GM21737 (cell line): ENCODE data around the gene FUT8.

Experiments used
- ATAC-seq: cut with Tn5 transposase; IDR thresholded peaks from one replicate; pipeline ENCODE4 v1.9.1; 2021; ENCODE audit warnings: mild to moderate bottlenecking, moderate library complexity; ENCODE audit not compliant: unreplicated experiment

Gene FUT8

DNA sequence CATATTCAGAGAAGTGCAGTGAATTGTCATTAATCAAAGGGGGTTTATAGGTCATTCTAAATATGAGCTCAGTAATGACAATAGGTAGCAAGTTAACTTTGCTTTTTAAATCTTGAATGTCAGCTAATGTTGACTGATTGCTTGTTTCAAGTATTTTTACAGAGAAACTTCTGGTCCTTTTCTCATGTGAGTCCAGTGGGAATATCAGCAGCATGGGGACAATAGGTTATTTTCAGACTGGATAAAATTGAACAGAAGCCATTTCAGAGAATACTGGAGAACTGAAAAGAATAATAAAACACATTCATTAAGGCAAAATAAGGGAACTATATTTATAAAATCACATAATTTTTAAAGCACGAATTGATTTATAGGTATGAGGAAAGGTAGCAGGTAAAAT lies 78.7 kb downstream of the FUT8 start:
- ATAC-seq: no peak

DNA sequence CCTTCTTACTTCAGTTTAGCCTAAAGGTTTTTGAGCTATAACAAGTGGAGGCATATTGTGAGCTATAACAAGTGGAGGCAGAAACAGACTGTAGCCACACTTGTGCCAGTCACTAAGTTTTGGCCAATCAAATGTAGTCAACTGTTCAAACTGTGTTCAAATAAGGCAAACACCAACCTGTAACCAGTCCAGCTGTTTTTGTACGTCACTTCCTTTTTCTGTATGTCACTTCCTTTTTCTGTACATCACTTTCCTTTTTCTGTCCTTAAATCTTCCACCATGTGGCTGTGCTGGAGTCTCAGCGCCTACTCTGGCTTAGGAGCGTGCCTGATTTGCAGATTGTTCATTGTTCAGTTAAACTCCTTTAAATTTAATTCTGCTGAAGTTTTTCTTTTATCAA lies 79.7 kb downstream of the FUT8 start:
- ATAC-seq: no peak

DNA sequence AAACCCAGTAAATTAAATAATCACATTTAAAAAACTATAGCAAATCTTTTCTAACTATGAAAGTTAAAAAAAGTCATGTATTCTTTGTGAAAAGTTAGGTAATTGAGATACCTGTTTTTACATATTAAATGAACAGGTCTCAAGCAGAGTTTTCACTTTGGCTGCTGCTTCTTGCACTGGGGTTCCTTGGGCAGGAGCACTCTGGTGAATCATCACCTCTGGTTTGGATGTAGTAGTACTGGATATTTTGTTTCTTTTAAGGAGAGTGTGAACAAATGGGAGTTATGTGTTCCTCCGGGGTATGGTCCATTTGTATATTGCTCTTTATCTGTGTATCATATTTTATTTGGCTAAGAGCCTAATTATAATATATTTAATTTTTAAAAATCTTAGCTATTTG lies 82.7 kb downstream of the FUT8 start:
- no peak for ATAC-seq

DNA sequence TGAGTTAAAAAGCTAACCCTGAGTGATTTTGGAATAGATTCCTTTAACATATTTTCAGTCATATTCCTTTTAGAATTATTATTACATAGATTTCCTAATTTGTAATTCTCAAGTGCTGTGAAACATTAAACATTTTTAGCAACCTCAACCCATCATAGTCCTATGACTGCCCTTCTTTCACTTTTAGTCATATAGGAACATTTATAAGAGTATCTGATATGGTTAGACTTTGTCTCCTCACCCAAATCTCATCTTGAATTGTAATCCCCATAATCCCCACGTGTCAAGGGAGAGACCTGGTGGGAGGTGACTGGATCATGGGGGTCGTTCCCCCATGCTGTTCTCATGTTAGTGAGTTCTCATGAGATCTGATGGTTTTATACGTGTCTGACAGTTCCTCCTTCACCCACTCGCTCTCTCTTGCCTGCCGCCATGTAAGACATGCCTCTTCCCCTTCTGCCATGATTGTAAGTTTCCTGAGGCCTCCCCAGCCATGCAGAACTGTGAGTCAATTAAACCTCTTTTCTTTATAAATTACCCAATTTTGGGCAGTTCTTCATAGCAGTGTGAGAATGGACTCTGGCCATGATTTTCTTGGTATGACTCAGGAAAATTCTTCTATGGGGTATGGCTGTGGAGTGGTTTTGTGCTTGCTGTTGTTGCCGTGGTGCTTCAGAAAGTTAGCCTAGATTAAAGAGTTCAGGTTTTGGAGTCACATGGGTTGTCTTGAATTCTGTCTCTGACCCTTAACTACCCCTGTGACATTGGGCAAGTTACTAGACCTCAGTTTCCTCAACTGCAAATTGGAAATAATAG lies 83.9 kb downstream of the FUT8 start:
- ATAC-seq: no peak

DNA sequence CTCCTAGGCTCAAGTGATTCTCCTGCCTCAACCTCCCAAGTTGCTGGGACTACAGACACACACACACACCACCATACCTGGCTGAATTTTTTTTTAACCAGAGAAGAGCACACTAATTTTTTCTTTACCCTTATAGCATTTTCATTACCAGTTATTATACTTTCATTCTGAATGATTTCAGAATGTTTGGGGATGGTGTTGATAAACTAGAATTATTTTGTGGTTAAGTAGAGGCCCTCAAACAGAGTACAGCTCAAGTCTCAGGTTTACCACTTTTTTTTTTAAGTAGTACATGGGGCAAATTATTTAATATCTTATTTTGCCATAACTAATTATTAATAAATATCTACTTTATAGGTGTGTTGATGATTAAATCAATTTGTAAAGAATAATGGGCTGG lies 86.6 kb downstream of the FUT8 start:
- no peak for ATAC-seq

DNA sequence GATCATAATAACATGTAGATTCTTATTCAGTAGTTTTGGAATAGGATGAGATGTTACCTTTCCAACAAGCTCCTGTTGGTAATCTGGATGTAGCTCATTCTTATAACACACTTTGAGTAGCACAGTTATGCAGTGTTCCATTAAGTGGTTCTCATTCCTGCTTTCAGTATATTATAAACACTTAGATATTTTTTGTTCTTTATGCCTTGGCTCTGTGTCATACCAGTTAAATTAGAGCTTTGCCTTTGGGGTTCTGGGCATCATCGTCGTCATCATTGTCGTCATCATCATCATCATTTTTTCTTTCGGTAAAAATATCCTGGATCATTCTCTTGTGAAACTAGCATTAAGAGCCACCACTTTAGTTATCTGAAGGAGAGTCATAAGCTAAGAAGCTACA lies 87.5 kb downstream of the FUT8 start:
- no peak for ATAC-seq

DNA sequence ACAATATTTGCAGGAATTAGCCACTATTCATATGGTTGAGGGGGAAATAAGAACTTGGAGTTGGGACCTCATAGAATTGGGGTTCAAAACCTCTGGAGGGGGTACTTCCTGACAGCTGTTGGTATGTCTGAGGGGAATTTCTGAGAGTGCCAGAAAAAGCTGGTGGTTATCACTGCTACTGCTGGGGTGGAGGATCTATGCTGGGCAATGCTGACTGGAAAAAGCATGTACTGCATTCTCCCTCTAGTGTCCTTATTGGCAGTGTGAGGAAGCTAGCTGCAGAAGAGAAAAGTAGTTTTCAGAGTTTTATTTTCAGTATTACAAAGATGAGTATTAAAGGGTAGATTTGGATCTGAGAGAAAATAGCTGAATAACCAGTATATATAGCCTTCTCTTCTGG lies 88.8 kb downstream of the FUT8 start:
- ATAC-seq: no peak

DNA sequence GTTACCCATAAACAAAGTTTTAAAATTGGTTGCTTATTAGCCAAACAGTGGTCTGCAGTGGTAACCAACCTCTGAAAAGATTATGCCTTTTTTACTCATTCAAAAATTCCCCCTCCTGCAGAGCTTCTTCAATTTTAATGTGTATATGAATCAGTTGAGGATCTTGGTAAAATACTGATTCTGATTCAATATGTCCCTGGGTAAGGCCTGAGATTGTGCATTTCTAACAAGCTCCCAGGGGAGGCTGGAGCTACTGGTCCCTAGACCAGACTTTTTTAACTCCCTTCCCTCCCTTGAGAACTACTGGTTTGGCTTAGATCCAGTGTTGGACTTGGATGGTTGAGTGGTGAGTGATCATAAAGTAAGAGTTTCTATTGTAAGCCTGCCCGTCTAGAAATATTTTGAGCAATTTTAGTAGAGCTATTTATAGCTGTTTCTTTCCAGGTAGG lies 90.2 kb downstream of the FUT8 start:
- ATAC-seq: no peak

DNA sequence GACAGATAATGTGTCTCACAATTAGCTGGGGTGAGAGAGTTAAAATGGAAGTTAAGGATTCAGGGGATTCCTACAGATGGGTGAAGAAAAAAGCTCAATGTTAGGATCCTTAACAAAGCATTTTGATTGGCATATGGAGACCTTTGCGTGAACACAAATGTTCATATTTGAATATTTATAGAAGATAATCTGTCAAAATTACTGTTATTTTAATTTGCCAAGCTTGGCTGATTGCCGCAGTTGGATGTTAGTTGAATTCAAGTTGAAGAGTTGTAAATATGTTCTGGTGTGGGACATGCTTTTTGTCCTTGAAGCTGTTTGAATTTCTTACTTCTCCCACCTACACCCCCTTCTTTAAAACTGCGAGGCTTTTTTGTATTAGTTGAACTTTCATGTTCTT lies 91.2 kb downstream of the FUT8 start:
- ATAC-seq: no peak

DNA sequence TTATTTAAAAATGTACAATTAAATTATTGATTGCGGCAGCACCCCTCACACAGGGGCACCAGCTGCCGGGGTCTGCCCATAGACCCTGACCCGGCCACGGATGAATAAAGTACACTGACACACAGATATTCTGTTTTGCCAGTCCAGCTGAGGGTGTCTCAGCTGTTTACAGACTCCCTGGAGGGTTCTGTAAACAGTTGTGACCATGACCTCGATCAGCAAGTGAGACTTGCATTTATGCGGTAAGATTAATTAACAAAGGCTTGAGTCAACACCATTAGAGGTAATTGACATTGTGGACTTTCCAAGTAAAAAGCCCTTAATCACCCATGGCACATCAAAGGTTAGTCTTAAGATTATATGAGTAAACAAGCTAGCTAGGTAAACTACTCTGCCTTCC lies 94.3 kb downstream of the FUT8 start:
- ATAC-seq: no peak

DNA sequence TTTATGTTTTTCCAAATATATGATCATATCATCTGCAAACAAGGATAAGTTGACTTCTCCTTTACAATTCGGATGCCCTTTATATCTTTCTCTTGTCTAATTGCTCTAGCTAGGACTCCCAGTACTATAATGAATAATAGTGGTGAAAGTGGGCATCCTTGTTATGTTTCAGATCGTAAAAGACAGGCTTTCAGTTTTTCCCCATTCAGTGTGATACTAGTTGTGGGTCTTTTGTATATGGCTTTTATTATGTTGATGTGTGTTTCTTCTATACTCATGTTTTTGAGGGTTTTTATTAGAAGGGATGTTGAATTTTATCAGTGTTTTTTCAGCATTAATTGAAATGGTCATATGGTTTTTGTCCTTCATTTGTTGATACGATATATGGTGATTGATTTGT lies 97.3 kb downstream of the FUT8 start:
- no peak for ATAC-seq

DNA sequence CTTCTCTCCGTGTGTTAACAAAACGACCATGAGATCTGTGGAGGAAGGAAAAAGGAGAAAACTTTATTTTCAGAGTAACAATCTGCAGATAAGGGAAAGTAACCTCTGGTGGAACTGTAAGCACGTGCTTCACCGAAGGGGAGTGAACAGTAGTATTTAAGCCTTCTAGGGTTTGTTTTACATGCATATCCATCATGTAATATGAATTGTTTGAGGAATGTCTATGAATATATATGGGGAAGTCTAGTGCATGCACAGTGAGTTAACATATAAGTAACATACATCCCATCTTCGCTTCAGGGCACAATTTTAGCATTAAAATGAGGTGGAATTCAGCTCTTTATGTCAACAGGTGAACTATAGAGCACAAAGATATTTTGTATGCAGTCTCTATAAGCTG lies 101.1 kb downstream of the FUT8 start:
- no peak for ATAC-seq

DNA sequence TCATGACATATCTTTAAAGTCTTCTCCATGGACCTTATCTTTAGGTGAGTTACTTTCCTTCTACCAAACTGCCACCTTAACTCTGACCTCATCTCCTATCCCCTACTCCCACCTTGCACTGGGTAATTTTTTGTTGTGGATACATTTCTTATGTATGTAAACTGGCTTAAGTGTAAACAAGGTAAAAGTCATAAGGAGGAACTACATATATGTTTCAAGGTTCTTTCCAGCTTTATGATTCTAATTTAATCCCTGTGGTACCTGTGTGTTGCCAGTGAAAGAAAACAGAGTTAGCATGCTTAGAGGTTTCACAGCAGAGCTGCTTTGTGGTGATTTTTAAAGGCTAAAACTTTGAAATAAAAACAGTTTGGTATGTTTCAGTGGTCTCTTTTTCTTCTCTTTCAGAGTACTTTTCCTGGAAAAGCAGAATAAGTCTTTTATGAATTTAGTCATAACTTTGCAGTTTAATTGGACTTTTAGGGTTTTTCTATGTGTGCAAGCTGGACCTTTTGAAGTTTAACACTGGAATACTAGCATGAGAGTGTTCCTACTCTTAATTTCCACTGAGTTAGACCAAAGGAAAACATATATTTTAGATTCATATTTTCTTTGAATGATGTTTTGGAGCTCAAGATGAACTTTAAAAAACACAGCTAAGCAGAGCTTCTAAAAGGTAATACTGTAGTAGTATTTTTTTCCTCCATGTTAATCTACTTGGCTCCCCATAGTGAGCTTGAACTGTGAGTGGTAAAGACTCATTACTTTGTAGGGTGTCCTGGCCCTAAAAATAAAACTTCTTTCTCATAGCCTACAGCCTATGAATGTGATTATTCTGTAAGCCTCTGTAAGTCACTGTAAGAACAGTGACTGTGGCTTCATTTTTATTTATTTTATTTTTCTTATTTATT lies 105.4 kb downstream of the FUT8 start:
- ATAC-seq: no peak

DNA sequence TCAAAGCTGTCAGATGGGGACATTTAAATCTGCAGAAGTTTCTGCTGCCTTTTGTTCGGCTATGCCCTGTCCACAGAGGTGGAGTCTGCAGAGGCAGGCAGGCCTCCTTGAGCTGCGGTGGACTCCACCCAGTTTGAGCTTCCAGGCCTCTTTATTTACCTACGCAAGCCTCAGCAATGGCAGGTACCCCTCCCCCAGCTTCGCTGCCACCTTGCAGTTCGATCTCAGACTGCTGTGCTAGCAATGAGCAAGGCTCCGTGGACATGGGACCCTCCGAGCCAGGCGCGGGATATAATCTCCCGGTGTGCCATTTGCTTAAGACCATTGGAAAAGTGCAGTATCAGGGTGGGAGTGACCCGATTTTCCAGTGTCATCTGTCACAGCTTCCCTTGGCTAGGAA lies 115.5 kb downstream of the FUT8 start:
- no peak for ATAC-seq

DNA sequence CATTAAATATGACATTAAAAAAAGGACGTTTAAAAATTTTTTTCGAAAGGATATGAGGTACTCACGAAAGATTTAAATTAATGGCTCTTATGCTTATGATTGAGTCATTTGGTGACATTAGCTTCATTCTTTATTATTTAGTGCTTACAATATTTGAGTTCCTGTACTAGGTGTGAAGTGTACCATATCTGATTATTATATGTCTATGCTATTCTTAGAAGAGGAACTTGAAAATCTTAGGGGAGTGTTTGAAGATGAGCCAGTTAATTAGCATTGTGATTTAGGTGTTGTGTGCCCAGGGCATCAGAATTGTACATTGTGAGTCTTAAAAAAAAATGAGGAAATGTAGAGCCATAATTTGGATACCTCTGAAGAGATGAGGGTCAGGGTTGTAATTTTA lies 118.6 kb downstream of the FUT8 start:
- no peak for ATAC-seq

DNA sequence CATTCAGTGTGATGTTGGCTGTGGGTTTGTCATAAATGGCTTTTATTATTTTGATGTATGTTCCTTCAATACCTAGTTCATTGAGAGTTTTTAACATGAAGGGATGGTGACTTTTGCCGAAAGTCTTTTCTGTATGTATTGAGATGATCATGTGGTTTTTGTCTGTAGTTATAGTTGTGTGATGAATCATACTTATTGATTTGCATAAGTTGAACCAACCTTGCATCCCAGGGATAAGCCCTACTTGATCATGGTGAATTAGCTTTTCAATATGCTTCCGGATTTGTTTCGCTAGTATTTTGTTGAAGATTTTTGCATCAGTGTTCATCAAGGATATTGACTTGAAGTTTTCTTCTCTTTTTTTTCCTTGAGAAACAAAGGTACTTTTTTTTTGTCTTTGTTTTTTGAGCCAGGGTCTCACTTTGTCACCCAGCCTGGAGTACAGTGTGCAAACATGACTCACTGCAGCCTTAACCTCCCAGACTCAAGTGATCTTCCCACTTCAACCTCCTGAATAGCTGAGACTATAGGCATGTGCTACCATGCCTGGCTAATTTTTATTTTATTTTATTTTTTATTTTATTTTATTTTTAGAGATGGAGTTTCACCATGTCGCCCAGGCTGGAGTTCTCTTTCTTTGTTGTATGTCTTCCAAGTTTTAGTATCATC lies 121.3 kb downstream of the FUT8 start:
- no peak for ATAC-seq

DNA sequence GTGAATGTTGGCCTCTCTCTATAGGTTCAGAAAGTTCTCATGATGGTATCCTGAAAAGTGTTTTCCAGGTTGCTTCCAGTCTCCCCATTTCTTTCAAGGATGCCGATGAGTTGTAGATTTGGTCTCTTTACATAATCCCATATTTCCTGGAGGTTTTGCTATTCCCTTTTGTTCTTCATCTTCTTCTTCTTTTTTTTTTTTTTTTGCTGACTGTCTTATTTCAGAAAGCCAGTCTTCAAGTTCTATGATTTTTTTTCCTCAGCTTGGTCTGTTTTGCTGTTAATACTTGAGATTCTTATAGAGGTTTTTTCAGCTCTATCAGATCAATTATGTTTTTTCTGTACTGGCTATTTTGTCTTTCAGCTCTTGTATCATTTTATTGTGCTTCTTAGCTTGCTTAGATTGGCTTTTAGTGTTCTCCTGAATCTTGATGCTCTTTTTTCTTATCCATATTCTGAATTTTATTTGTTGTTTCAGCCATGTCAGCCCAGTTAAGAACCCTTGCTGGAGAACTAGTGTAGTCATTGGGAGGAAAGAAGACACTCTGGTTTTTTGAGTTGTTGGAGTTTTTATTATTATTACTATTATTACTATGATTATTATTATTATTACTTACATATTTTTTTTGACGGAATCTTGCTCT lies 124.4 kb downstream of the FUT8 start:
- no peak for ATAC-seq

DNA sequence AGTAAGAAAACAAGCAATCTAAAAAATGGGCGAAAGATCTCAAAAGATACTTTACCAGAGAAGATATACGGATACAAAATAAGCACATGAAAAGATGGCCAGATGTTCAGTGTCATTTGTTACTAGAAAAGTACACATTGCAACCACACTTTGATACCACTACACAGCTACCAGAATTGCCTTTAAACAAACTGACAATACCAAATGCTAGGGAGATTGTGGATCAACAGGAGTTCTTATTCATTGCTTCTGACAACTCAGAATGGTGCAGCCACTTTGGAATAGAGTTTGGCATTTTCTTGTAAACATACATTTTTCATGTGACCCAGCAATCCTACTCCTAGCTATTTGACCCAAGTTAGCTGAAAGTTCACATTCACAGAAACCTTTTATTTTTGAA lies 136.3 kb downstream of the FUT8 start:
- ATAC-seq: no peak

DNA sequence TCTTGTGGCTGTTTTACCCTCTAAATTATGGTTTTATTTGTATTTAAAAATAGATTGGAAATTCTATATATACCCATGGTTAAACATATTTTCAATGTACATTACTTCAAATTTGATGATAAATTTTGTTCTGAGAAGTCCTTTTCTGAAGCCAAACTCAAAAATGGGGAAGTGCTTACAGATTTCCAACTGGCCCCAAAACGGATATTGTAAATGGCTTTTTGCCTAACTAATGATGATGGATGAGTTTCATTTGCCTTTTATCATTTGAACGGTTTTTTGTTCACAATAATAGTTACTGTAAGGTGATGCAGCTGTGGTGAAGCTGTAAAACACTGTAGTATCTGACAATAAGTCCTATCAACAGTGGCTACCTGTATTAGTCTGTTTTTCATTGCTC lies 136.9 kb downstream of the FUT8 start:
- no peak for ATAC-seq

DNA sequence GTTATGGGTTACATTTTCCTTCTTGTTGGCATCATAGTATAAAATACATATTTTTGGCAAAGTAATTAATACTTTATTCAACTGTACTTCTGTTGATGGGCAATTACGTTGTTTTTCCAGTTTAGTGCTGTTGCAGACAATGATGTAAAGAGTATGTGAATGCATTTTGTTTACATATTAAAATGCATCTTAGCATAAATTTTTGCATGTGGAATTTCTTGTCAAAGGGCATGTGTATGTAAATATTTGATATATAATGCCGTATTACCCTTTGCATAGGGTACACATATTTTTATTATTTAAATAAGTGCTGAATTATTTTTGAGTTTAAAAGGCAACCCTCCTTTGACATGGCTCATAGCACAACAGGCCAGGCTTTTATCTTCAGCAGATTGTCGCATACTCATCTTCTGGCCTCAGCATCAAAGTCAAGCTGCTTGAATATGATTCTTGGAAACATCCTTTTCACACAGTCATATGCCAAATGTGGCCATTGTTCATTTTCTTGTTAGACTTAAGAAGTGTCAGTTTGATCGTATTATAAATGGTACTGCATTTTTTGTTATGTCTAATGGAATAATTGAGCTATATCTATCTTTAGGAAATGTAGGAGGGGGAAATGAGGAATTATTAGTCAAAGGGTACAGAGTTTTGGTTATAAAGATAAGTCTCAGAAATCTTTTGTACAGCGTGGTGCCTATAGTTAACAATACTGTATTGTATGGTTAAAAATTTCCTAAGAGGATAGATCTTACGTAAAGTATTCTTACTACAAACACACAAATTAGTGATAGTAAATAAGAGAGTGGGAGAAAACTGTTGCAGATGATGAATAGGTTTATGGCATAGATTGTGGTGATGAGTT lies 138.5 kb downstream of the FUT8 start:
- ATAC-seq: no peak
